Measurements from ENCODE around the gene PRDM16. TPM values are rescaled to one million over a fixed set of nuclear protein-coding genes. Genes with fewer than 3 reads are reported as not detected.

PRDM16 gene
- total RNA-seq, 4 donors from 2014 or later = 0.41 to 0.95 TPM; not detected in 2

DNA sequence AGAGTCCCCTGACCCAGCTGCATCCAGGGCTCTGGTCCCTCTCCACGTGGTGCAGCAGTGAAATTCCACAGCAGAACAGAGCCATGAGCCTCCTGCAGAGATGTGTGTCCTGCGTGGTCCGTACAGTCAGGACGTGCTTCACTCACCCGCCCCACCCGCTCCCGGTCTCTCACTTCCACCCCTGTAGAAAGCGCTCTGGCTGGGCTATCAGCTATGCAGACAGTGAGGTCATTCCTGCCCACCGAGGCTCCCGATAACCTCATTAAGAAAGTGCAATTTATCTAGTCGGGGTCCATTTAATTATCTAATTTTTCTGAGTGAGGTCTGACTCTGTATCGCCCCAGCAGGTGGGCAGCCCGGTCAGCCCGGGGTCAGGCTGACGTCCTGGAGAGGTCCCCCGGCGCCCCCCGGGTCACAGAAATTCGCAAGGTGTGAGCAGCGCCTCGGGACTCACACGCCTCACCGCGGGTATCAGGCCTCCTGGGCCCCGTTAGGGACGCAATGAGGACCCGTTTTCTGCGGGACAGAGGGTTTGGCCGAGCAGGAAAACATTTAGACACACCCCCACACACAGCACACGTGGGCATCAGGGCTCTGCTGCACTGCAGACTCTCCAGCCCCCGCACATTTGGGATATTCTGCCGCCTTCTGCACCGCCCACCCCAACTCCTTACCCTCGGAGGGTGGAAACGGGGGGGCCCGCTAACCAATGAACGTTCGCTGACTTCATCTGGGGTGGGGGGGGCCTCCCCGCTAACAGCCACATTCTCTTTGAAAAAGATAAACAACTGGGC, 76.7 kb downstream of the PRDM16 start:
- intact Hi-C loops (cut with DNase I; ENCODE audit: low total_unique reads) = no loop called here
- in situ Hi-C loops (cut with MboI; ENCODE audit: low pct_ligation_motif_present in 1 of 4, low pct_unique_long_range_greater_than_20kb in 1 of 4, low sequenced_read_pairs in 3 of 4) = no loop called here
- Histone ChIP-seq H3K4me3 (no peak overlapping the region), H3K4me1 (no peaks in the 10 kb centered on the region), H3K27me3 (peaks cover 27% of the 10 kb centered on the region), H3K36me3 (no peaks in the 10 kb centered on the region), H3K27ac (no peak overlapping the region), H3K9me3 (no peaks in the 10 kb centered on the region)
- no peak for TF ChIP-seq POLR2AphosphoS5 (IDR thresholded peaks at IDR 0.05)
- TF ChIP-seq, protein P1, sequence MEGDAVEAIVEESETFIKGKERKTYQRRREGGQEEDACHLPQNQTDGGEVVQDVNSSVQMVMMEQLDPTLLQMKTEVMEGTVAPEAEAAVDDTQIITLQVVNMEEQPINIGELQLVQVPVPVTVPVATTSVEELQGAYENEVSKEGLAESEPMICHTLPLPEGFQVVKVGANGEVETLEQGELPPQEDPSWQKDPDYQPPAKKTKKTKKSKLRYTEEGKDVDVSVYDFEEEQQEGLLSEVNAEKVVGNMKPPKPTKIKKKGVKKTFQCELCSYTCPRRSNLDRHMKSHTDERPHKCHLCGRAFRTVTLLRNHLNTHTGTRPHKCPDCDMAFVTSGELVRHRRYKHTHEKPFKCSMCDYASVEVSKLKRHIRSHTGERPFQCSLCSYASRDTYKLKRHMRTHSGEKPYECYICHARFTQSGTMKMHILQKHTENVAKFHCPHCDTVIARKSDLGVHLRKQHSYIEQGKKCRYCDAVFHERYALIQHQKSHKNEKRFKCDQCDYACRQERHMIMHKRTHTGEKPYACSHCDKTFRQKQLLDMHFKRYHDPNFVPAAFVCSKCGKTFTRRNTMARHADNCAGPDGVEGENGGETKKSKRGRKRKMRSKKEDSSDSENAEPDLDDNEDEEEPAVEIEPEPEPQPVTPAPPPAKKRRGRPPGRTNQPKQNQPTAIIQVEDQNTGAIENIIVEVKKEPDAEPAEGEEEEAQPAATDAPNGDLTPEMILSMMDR (IDR thresholded peaks at IDR 0.05) = no peak
- TF ChIP-seq POLR2A (IDR thresholded peaks at IDR 0.05) = no peak
- TF ChIP-seq EP300 (IDR thresholded peaks at IDR 0.05; ENCODE audit: low read depth) = no peak
- WGBS, 2 donors (ENCODE audit: low coverage in 1 of 2) = 42 to 72% methylated on average over 11 to 39 of the region's 39 CpGs
- no peak for DNase-seq

DNA sequence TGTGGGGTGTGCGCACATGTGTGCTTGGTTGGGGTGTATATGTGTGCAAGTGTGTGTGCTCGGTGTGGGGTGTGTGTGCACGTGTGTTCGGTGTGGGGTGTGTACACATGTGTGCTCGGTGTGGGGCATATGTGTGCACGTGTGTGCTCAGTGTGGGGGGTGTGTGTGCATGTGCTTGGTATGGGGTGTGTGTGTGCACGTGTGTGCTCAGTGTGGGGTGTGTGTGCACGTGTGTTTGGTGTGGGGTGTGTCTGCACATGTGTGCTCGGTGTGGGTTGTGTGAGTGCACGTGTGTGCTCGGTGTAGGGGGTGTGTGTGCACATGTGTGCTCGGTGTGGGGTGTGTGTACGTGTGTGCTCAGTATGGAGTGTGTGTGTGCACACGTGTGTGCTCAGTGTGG, 77.5 kb downstream of the PRDM16 start:
- Histone ChIP-seq H3K4me1 (no peaks in the 10 kb centered on the region), H3K9me3 (no peaks in the 10 kb centered on the region), H3K27me3 (peaks cover 25% of the 10 kb centered on the region), H3K36me3 (no peaks in the 10 kb centered on the region), H3K27ac (no peak overlapping the region), H3K4me3 (no peak overlapping the region)
- intact Hi-C loops (cut with DNase I; ENCODE audit: low total_unique reads) (no loop called here), in situ Hi-C loops (cut with MboI; ENCODE audit: low pct_ligation_motif_present in 1 of 4, low pct_unique_long_range_greater_than_20kb in 1 of 4, low sequenced_read_pairs in 3 of 4) (no loop called here)
- 83 to 91% methylated on average over 8 to 14 of the region's 14 CpGs for WGBS, 2 donors (ENCODE audit: low coverage in 1 of 2)
- TF ChIP-seq POLR2A (IDR thresholded peaks at IDR 0.05) (no peak), EP300 (IDR thresholded peaks at IDR 0.05; ENCODE audit: low read depth) (no peak), POLR2AphosphoS5 (IDR thresholded peaks at IDR 0.05) (no peak)
- TF ChIP-seq, protein P1 (IDR thresholded peaks at IDR 0.05) = no peak
- DNase-seq = no peak

GRCh38 chr1:3146907-3147306, 77.9 kb downstream of the PRDM16 start:
- WGBS, 2 donors (ENCODE audit: low coverage in 1 of 2) = 85% methylated on average over 19 of the region's 19 CpGs; no CpG with 5 or more reads in 1 of the 2 donors
- intact Hi-C loops (cut with DNase I; ENCODE audit: low total_unique reads) (no loop called here), in situ Hi-C loops (cut with MboI; ENCODE audit: low pct_ligation_motif_present in 1 of 4, low pct_unique_long_range_greater_than_20kb in 1 of 4, low sequenced_read_pairs in 3 of 4) (no loop called here)
- Histone ChIP-seq H3K4me1 (no peaks in the 10 kb centered on the region), H3K9me3 (no peaks in the 10 kb centered on the region), H3K4me3 (no peak overlapping the region), H3K27ac (no peak overlapping the region), H3K27me3 (peaks cover 24% of the 10 kb centered on the region), H3K36me3 (no peaks in the 10 kb centered on the region)
- TF ChIP-seq, protein P1 (IDR thresholded peaks at IDR 0.05) = no peak
- TF ChIP-seq POLR2A (IDR thresholded peaks at IDR 0.05) = no peak
- no peak for TF ChIP-seq EP300 (IDR thresholded peaks at IDR 0.05; ENCODE audit: low read depth)
- TF ChIP-seq POLR2AphosphoS5 (IDR thresholded peaks at IDR 0.05) = no peak
- DNase-seq = no peak

DNA sequence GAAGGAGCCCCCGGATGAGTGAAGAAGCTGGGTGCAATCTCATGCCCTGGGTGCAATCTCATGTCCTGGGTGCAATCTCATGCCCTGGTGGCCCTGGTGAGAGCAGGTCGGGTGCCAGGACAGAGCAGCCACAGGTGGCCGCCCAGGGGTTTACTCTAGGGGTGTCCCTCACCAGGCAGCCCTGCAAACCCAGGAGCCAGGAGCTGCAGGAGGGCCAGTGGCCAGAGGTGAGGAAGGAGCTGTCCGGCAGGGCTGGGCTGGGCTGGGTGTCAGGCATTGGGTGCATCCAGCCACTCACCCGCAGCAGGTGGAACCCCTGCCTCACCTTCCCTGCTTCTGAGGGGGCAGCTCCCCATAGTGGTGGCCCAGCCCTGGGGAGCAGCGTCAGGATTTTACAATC, 79.2 kb downstream of the PRDM16 start:
- Histone ChIP-seq H3K4me3 (no peak overlapping the region), H3K27ac (no peak overlapping the region), H3K36me3 (no peaks in the 10 kb centered on the region), H3K9me3 (no peaks in the 10 kb centered on the region), H3K4me1 (no peaks in the 10 kb centered on the region), H3K27me3 (peaks cover 13% of the 10 kb centered on the region)
- DNase-seq = no peak
- 84% methylated on average over 6 of the region's 6 CpGs; no CpG with 5 or more reads in 1 of the 2 donors for WGBS, 2 donors (ENCODE audit: low coverage in 1 of 2)
- in situ Hi-C loops (cut with MboI; ENCODE audit: low pct_ligation_motif_present in 1 of 4, low pct_unique_long_range_greater_than_20kb in 1 of 4, low sequenced_read_pairs in 3 of 4) (no loop called here), intact Hi-C loops (cut with DNase I; ENCODE audit: low total_unique reads) (no loop called here)
- TF ChIP-seq EP300 (IDR thresholded peaks at IDR 0.05; ENCODE audit: low read depth) (no peak), POLR2AphosphoS5 (IDR thresholded peaks at IDR 0.05) (no peak), POLR2A (IDR thresholded peaks at IDR 0.05) (no peak)
- TF ChIP-seq, protein P1 (IDR thresholded peaks at IDR 0.05) = no peak
